KMS-11 (cell line): Measurements from ENCODE around the gene GXYLT2.

Experiments
- H2AFZ ChIP-seq: fragments of 200-600 bp; sonication (generic); 2 replicates; pipeline ENCODE4 v1.6.1; 2016; ENCODE audit warnings: antibody characterized with exemption, mixed run types, low read depth
- H3K27ac ChIP-seq: fragments of 200-600 bp; sonication (generic); 2 replicates; pipeline ENCODE4 v1.6.1; 2016; ENCODE audit warnings: mild to moderate bottlenecking, mixed run types
- H3K27me3 ChIP-seq: fragments of 200-600 bp; sonication (generic); 2 replicates; pipeline ENCODE4 v1.6.1; 2017; ENCODE audit warnings: mild to moderate bottlenecking, low read depth, mixed run types, moderate library complexity; ENCODE audit not compliant: insufficient read depth
- H3K36me3 ChIP-seq: fragments of 200-600 bp; sonication (generic); 2 replicates; pipeline ENCODE4 v1.6.1; 2017; ENCODE audit warnings: mild to moderate bottlenecking, mixed run types; ENCODE audit not compliant: insufficient read depth
- H3K4me1 ChIP-seq: fragments of 200-600 bp; sonication (generic); 2 replicates; pipeline ENCODE4 v1.6.1; 2016; ENCODE audit warnings: mild to moderate bottlenecking, low read depth, mixed run types; ENCODE audit not compliant: poor library complexity, severe bottlenecking
- H3K4me2 ChIP-seq: fragments of 200-600 bp; sonication (generic); 2 replicates; pipeline ENCODE4 v1.7.0; 2016; ENCODE audit warnings: mild to moderate bottlenecking, mixed run types
- H3K4me3 ChIP-seq: fragments of 200-600 bp; sonication (generic); IDR thresholded peaks from 2 replicates; pipeline ENCODE4 v1.6.1; 2017; ENCODE audit warnings: low read depth, low read length, mixed read lengths; ENCODE audit not compliant: insufficient read depth
- H3K79me2 ChIP-seq: fragments of 200-600 bp; sonication (generic); 2 replicates; pipeline ENCODE4 v1.6.1; 2016; ENCODE audit warnings: low read depth, mixed run types; ENCODE audit not compliant: insufficient read depth
- H3K9ac ChIP-seq: fragments of 200-600 bp; sonication (generic); 2 replicates; pipeline ENCODE4 v1.6.1; 2016; ENCODE audit warnings: mild to moderate bottlenecking, mixed run types
- H4K20me1 ChIP-seq: fragments of 200-600 bp; sonication (generic); 2 replicates; pipeline ENCODE4 v1.6.1; 2016; ENCODE audit warnings: mild to moderate bottlenecking, mixed run types; ENCODE audit not compliant: insufficient read depth
- TF ChIP-seq, protein P1 (sequence below): fragments of 200-600 bp; sonication (generic); conservative IDR thresholded peaks from 2 replicates; pipeline ENCODE4 v1.6.1; 2017; ENCODE audit warnings: low read depth, mild to moderate bottlenecking, antibody characterized with exemption, low read length, moderate library complexity, mixed read lengths

The GXYLT2 gene

DNA sequence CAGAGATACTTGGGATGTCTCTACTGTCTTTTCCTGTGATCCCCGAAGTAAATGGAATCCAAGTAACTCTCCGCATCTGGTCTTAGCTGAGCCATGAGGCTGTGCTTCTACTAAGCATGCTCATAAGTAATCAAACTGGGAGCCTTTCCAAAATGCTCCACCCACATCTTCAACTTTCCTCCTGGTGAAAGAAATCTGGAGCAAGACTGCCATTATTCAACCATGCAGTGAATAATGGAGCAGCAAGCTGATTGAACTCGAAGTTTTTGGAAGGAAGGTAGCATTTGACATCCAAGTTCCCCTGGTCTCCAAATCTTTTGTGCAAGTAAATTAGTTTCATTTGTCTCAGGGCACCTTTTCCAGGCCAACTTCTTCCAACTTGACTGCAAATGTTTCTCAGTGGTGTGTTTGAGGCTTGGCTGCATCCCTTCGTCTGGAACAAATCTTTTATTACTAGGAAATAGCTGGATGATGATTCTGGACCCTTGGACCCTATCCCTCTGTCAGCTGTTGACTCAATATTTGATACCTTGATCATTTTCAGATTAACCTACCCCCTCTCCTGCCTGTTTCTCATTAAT, 19.4 kb downstream of the GXYLT2 start:
- H3K4me3 ChIP-seq = no peak overlapping the region
- no peaks in the 10 kb centered on the region for H4K20me1 ChIP-seq
- no peak overlapping the region for H2AFZ ChIP-seq
- TF ChIP-seq, protein P1, sequence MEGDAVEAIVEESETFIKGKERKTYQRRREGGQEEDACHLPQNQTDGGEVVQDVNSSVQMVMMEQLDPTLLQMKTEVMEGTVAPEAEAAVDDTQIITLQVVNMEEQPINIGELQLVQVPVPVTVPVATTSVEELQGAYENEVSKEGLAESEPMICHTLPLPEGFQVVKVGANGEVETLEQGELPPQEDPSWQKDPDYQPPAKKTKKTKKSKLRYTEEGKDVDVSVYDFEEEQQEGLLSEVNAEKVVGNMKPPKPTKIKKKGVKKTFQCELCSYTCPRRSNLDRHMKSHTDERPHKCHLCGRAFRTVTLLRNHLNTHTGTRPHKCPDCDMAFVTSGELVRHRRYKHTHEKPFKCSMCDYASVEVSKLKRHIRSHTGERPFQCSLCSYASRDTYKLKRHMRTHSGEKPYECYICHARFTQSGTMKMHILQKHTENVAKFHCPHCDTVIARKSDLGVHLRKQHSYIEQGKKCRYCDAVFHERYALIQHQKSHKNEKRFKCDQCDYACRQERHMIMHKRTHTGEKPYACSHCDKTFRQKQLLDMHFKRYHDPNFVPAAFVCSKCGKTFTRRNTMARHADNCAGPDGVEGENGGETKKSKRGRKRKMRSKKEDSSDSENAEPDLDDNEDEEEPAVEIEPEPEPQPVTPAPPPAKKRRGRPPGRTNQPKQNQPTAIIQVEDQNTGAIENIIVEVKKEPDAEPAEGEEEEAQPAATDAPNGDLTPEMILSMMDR = no peak
- H3K36me3 ChIP-seq = no peaks in the 10 kb centered on the region
- H3K79me2 ChIP-seq = no peaks in the 10 kb centered on the region
- no peak overlapping the region for H3K9ac ChIP-seq
- H3K27me3 ChIP-seq = no peaks in the 10 kb centered on the region
- no peak overlapping the region for H3K4me2 ChIP-seq
- no peak overlapping the region for H3K27ac ChIP-seq
- no peaks in the 10 kb centered on the region for H3K4me1 ChIP-seq

DNA sequence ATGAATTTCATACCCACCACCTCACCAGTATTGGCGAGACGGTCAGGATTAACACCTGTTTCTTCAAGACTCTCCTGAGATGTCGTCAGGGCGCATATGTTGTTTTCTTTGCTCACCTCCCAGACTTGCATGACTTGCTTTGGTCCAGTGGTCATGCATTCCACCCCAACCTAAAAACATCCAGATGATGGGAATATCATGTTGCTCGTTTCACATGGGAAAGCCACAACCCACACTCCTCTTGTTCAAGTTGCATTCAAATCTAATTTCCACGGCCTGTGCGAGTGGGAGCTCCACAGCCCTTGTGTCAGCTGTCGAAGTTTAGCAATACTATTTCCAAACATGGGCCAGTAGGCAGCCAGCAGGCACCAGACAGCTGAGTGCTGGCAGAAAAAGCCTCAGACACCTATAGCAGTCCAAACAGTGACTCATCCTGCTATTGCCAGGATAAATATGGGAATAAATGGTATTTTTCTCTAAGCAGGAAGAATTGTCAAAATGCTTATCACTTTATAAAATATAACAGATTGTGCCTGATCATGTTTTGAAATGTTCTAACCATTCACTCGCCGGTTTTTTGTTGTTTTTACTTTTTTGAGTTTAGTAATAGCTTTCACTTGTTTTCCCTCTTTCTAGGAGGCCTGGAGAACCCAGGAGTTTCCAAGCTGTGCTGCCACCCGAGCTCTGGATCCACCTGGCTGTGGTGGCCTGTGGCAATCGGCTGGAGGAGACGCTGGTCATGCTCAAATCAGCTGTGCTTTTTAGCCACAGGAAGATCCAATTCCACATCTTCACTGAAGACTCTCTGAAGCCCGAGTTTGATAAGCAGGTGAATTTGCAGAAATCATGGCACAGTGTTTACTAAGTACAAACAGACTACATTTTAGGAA, 20.1 kb downstream of the GXYLT2 start:
- H3K4me2 ChIP-seq = no peak overlapping the region
- H2AFZ ChIP-seq = no peak overlapping the region
- no peaks in the 10 kb centered on the region for H3K27me3 ChIP-seq
- TF ChIP-seq, protein P1 = no peak
- H3K4me3 ChIP-seq = no peak overlapping the region
- no peak overlapping the region for H3K9ac ChIP-seq
- no peaks in the 10 kb centered on the region for H3K4me1 ChIP-seq
- H3K79me2 ChIP-seq = no peaks in the 10 kb centered on the region
- H3K27ac ChIP-seq = no peak overlapping the region
- no peaks in the 10 kb centered on the region for H3K36me3 ChIP-seq
- H4K20me1 ChIP-seq = no peaks in the 10 kb centered on the region

GRCh38 chr3:72909591-72909990, 21.7 kb downstream of the GXYLT2 start:
- Histone ChIP-seq H3K4me2 (no peak overlapping the region), H3K27ac (no peak overlapping the region), H3K4me3 (no peak overlapping the region), H3K36me3 (no peaks in the 10 kb centered on the region), H3K79me2 (no peaks in the 10 kb centered on the region), H3K27me3 (no peaks in the 10 kb centered on the region), H3K4me1 (no peaks in the 10 kb centered on the region), H3K9ac (no peak overlapping the region), H2AFZ (no peak overlapping the region), H4K20me1 (no peaks in the 10 kb centered on the region)
- TF ChIP-seq, protein P1 = no peak

- Histone ChIP-seq H3K27me3 (no peaks in the 10 kb centered on the region), H3K27ac (no peak overlapping the region), H3K4me2 (no peak overlapping the region), H3K4me3 (no peak overlapping the region), H3K9ac (no peak overlapping the region), H3K36me3 (no peaks in the 10 kb centered on the region), H3K79me2 (no peaks in the 10 kb centered on the region), H3K4me1 (no peaks in the 10 kb centered on the region), H4K20me1 (no peaks in the 10 kb centered on the region), H2AFZ (no peak overlapping the region)
- TF ChIP-seq, protein P1 = no peak
These were observed 24.7 kb downstream of the GXYLT2 start for GRCh38 chr3:72912532-72912931.
